Prostate gland (tissue), 2 donors: ENCODE results near the gene CSTPP1. TPM values are rescaled to one million over a fixed set of nuclear protein-coding genes. Genes with fewer than 3 reads are reported as not detected.

ENCODE experiments used
- DNase-seq: peaks from one replicate; pipeline ENCODE4 v3.0.0-alpha.2; 2019; ENCODE audit warnings: low spot score
- H3K27ac ChIP-seq, 2 donors: fragments of 200-600 bp; sonication (generic); 2 replicates each; pipeline ENCODE4 v1.5.1; 2017 to 2019
- H3K27me3 ChIP-seq: fragments of 200-600 bp; sonication (generic); replicated peaks from 2 replicates; pipeline ENCODE4 v1.5.1; 2019; ENCODE audit not compliant: insufficient read depth
- H3K36me3 ChIP-seq, 2 donors: fragments of 200-600 bp; sonication (generic); 1 replicate in 1 of 2; 2 replicates in 1 of 2; pipeline versions ENCODE4 v1.5.1 to v1.8.1; 2017 to 2019
- H3K4me1 ChIP-seq: fragments of 200-600 bp; sonication (generic); replicated peaks from 2 replicates; pipeline ENCODE4 v1.5.1; 2019
- H3K4me3 ChIP-seq, 2 donors: fragments of 200-600 bp; sonication (generic); 2 replicates each; pipeline ENCODE4 v1.5.1; 2017 to 2019
- H3K9me3 ChIP-seq: fragments of 200-600 bp; sonication (generic); 2 replicates; pipeline ENCODE4 v1.5.1; 2017
- CTCF ChIP-seq, 4 experiments: fragments of 200-600 bp in 2 of 4; fragments of 450-650 bp in 2 of 4; sonication (generic) in 2 of 4; IDR thresholded peaks; 1 replicate in 3 of 4; 2 replicates in 1 of 4; pipeline ENCODE4 v1.5.1; 2016 to 2019; ENCODE audit warnings: antibody characterized with exemption in 4 of 4, mild to moderate bottlenecking in 2 of 4, moderate library complexity in 2 of 4
- POLR2A ChIP-seq: fragments of 450-650 bp; IDR thresholded peaks from one replicate; pipeline ENCODE4 v1.6.1; 2016; ENCODE audit warnings: antibody characterized with exemption, mild to moderate bottlenecking
- POLR2AphosphoS5 ChIP-seq: sonication (generic); formaldehyde crosslinking; IDR thresholded peaks from one replicate; pipeline ENCODE4 v1.6.1; 2017; ENCODE audit warnings: antibody characterized with exemption
- WGBS: methylation state at CpG from one replicate; pipeline ENCODE4 v1.1.5; 2018; 5-methylcytosine and 5-hydroxymethylcytosine counted together
- intact Hi-C: fragments of 100-400 bp; cut with DNase I; formaldehyde crosslinking; loops from one replicate; pipeline ENCODE4 v1.14.2; 2022
- total RNA-seq, 2 donors: library from RNA; depleted of rRNA; stranded (reverse); fragments of >200 nt; gene quantifications; one replicate each; pipeline ENCODE4 v1.1.0, GENCODE V29; 2016

CSTPP1 gene
- total RNA-seq, 2 donors from 2014 or later: 28.5 to 47.0 TPM

DNA sequence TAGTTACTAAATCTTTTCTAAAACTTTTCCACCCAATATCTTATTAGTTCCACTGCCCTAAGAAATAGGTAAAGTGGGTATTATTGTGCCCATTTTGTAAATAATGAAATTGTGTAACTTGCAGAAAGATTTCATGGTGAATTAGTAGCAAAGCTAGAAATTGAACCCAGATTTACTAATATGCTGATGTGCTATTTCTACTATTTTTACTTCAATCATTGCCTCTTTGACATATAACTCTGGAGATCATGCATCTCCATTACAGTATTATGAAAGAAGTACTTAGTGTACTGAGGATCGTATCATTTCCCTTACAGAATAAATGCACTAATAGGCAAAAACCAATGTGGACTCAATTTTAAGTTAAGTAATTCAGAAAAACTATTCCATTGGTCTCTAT, 119.0 kb downstream of the CSTPP1 start:
- no peak for DNase-seq
- no peak overlapping the region for H3K27ac ChIP-seq
- 94% methylated on average over 1 of the region's 1 CpG for WGBS
- no peaks in the 10 kb centered on the region for H3K36me3 ChIP-seq
- H3K9me3 ChIP-seq: no peaks in the 10 kb centered on the region
- intact Hi-C loops: no loop called here
- no peak for TF ChIP-seq POLR2AphosphoS5
- TF ChIP-seq CTCF (IDR thresholded peaks at IDR 0.05): no peak
- TF ChIP-seq POLR2A: no peak
- H3K27me3 ChIP-seq: no peaks in the 10 kb centered on the region
- H3K4me1 ChIP-seq: no peaks in the 10 kb centered on the region
- H3K4me3 ChIP-seq: no peak overlapping the region

DNA sequence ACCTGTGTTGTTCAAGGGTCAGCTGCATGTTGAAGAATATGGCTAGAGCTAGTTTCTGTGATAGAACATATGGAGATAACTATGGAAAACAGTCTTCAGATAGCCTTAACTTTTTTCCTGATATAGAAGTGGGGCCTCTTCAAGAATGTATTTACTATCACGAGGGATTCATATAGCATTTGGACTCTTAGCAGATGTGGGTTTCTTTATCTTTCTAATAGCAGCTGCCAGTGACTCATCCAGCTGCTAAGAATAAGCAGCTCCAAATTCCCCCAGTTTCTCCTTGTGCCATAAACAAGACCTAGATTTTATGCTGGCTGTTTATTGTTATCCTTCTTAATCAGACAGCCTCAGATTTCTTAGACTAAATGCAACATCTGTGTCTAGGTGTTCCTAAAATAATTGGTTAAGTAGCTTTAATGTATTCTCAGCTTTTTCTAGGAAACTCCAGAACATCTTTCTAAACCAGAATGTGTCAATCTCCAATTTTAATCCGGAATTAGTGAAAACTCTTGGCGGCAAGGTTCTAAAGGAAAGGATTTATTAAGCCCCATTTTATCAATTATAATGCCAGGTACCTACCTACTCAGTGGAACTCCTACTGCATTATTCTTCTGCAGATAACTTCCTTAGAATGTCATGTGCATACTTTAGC, 119.8 kb downstream of the CSTPP1 start:
- no peaks in the 10 kb centered on the region for H3K36me3 ChIP-seq
- TF ChIP-seq CTCF (IDR thresholded peaks at IDR 0.05) (no peak), POLR2A (no peak), POLR2AphosphoS5 (no peak)
- no peak for DNase-seq
- no peak overlapping the region for H3K27ac ChIP-seq
- no peaks in the 10 kb centered on the region for H3K9me3 ChIP-seq
- intact Hi-C loops: no loop called here
- no peaks in the 10 kb centered on the region for H3K4me1 ChIP-seq
- no peak overlapping the region for H3K4me3 ChIP-seq
- no peaks in the 10 kb centered on the region for H3K27me3 ChIP-seq
- 78% methylated on average over 3 of the region's 3 CpGs for WGBS

- Histone ChIP-seq H3K27ac (no peak overlapping the region), H3K36me3 (no peaks in the 10 kb centered on the region), H3K27me3 (no peaks in the 10 kb centered on the region), H3K9me3 (no peaks in the 10 kb centered on the region), H3K4me3 (no peak overlapping the region), H3K4me1 (no peaks in the 10 kb centered on the region)
- no peak for DNase-seq
- TF ChIP-seq CTCF (IDR thresholded peaks at IDR 0.05): no peak
- no peak for TF ChIP-seq POLR2AphosphoS5
- TF ChIP-seq POLR2A: no peak
- intact Hi-C loops: no loop called here
Observed at GRCh38 chr11:47057365-47057764, 120.8 kb downstream of the CSTPP1 start.

DNA sequence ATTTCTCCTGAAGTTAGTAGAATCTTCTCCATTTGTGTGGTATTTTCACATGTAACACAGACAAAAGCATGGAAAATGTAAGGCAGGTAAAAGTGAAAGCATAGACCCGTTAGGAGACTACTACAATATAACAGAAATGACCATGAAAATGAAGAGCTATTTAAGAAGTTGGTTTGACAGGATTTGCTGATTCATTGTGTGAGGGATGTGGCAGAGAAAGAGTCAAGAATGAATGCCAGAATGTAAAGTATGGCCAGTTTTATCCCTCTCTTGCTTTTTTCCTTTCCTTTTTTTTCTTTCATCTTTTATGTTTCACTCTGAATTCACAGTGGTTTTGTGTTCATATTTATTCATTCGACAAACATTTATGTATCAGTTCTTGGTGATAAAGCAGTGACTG, 124.2 kb downstream of the CSTPP1 start:
- Histone ChIP-seq H3K36me3 (no peaks in the 10 kb centered on the region), H3K9me3 (no peaks in the 10 kb centered on the region), H3K27ac (no peak overlapping the region), H3K27me3 (no peaks in the 10 kb centered on the region), H3K4me1 (no peaks in the 10 kb centered on the region), H3K4me3 (no peak overlapping the region)
- WGBS: 59% methylated on average over 2 of the region's 2 CpGs
- DNase-seq: no peak
- no peak for TF ChIP-seq POLR2A
- TF ChIP-seq CTCF (IDR thresholded peaks at IDR 0.05): no peak
- TF ChIP-seq POLR2AphosphoS5: no peak
- intact Hi-C loops: no loop called here

DNA sequence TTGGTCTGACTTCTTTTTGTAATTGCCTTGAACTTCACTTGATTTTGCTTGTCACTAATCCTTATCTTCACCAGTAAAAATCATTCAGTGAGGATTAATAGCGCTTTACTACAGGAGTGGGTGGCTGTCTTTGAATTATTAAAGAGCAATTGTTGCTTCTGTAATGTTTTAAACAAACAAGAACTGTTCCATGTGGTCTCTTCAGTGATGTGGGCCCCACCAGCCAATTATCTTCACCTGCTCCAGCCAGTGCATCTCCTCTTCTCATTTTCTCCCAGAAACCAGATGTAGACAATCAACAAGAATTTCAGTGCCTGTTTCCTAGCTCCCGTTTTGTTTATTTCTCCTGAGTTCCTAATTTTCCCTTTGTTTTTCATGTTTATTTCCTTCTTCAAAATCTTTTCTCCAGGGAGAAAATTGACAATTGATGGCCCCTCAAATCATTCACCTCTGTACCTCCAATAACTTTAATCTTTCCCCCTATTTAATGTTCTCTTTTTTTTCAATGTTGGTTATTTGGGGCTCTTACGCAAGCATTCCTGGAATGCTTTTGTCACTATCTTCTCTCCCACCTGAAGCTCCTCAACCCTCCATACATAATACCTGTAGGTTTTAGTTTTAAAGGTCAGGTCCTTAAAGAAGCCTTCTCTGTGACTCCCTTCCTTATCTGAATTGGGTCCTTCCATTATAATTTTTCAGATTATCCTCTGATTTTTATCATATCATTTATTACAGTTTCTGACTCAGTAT, 125.0 kb downstream of the CSTPP1 start:
- H3K4me3 ChIP-seq: no peak overlapping the region
- no peak overlapping the region for H3K27ac ChIP-seq
- 73% methylated on average over 3 of the region's 3 CpGs for WGBS
- no peaks in the 10 kb centered on the region for H3K9me3 ChIP-seq
- no peaks in the 10 kb centered on the region for H3K36me3 ChIP-seq
- no peaks in the 10 kb centered on the region for H3K4me1 ChIP-seq
- DNase-seq: no peak
- no peaks in the 10 kb centered on the region for H3K27me3 ChIP-seq
- TF ChIP-seq CTCF (IDR thresholded peaks at IDR 0.05) (no peak), POLR2AphosphoS5 (no peak), POLR2A (no peak)
- intact Hi-C loops: no loop called here
